ENCODE results near the gene TEX9.
"Not testable (repeated sequence)": the region's sequence is repeated elsewhere in the genome, so short reads cannot be mapped to it uniquely, and the experiment has no call there.

The TEX9 gene

GRCh38 chr15:56369234-56369633, 4.0 kb downstream of the TEX9 start:
- peaks cover 18% of the 10 kb centered on the region for H3K4me1 ChIP-seq (ENCODE audit: control insufficient read depth, insufficient read depth, low read length)
- H3K36me3 ChIP-seq (ENCODE audit: control insufficient read depth, insufficient read depth, low read length): no peaks in the 10 kb centered on the region
- H3K9ac ChIP-seq (ENCODE audit: low read length): no peak overlapping the region
- H3K9me3 ChIP-seq (ENCODE audit: control insufficient read depth, low read length): no peaks in the 10 kb centered on the region
- H3K27me3 ChIP-seq (ENCODE audit: control insufficient read depth, insufficient read depth, low read length): no peaks in the 10 kb centered on the region
- H3K4me3 ChIP-seq (ENCODE audit: low read length): no peak overlapping the region

- H3K9me3 ChIP-seq (ENCODE audit: control insufficient read depth, low read length): no peaks in the 10 kb centered on the region
- peaks cover 18% of the 10 kb centered on the region for H3K4me1 ChIP-seq (ENCODE audit: control insufficient read depth, insufficient read depth, low read length)
- H3K36me3 ChIP-seq (ENCODE audit: control insufficient read depth, insufficient read depth, low read length): no peaks in the 10 kb centered on the region
- H3K9ac ChIP-seq (ENCODE audit: low read length): peak overlapping the region; percentile 57
- no peaks in the 10 kb centered on the region for H3K27me3 ChIP-seq (ENCODE audit: control insufficient read depth, insufficient read depth, low read length)
- no peak overlapping the region for H3K4me3 ChIP-seq (ENCODE audit: low read length)
These were observed 6.4 kb downstream of the TEX9 start for GRCh38 chr15:56371495-56372147.

- not testable (repeated sequence) for H3K9me3 ChIP-seq (ENCODE audit: control insufficient read depth, low read length); H3K4me3 ChIP-seq (ENCODE audit: low read length); H3K36me3 ChIP-seq (ENCODE audit: control insufficient read depth, insufficient read depth, low read length); H3K27me3 ChIP-seq (ENCODE audit: control insufficient read depth, insufficient read depth, low read length); H3K9ac ChIP-seq (ENCODE audit: low read length)
- peaks cover 14% of the 10 kb centered on the region for H3K4me1 ChIP-seq (ENCODE audit: control insufficient read depth, insufficient read depth, low read length)
These were observed 9.5 kb downstream of the TEX9 start for GRCh38 chr15:56374693-56375092.

- not testable (repeated sequence) for H3K36me3 ChIP-seq (ENCODE audit: control insufficient read depth, insufficient read depth, low read length); H3K4me1 ChIP-seq (ENCODE audit: control insufficient read depth, insufficient read depth, low read length); H3K9ac ChIP-seq (ENCODE audit: low read length); H3K9me3 ChIP-seq (ENCODE audit: control insufficient read depth, low read length); H3K4me3 ChIP-seq (ENCODE audit: low read length); H3K27me3 ChIP-seq (ENCODE audit: control insufficient read depth, insufficient read depth, low read length)
These were observed 12.6 kb downstream of the TEX9 start for GRCh38 chr15:56377822-56378221.

GRCh38 chr15:56383010-56383409, 17.8 kb downstream of the TEX9 start:
- Histone ChIP-seq H3K9me3 (ENCODE audit: control insufficient read depth, low read length) (no peaks in the 10 kb centered on the region), H3K9ac (ENCODE audit: low read length) (no peak overlapping the region), H3K36me3 (ENCODE audit: control insufficient read depth, insufficient read depth, low read length) (no peaks in the 10 kb centered on the region), H3K4me1 (ENCODE audit: control insufficient read depth, insufficient read depth, low read length) (no peaks in the 10 kb centered on the region), H3K4me3 (ENCODE audit: low read length) (no peak overlapping the region), H3K27me3 (ENCODE audit: control insufficient read depth, insufficient read depth, low read length) (no peaks in the 10 kb centered on the region)

- H3K4me3 ChIP-seq (ENCODE audit: low read length): no peak overlapping the region
- no peaks in the 10 kb centered on the region for H3K9me3 ChIP-seq (ENCODE audit: control insufficient read depth, low read length)
- no peaks in the 10 kb centered on the region for H3K4me1 ChIP-seq (ENCODE audit: control insufficient read depth, insufficient read depth, low read length)
- no peaks in the 10 kb centered on the region for H3K36me3 ChIP-seq (ENCODE audit: control insufficient read depth, insufficient read depth, low read length)
- no peak overlapping the region for H3K9ac ChIP-seq (ENCODE audit: low read length)
- H3K27me3 ChIP-seq (ENCODE audit: control insufficient read depth, insufficient read depth, low read length): no peaks in the 10 kb centered on the region
These were observed 20.7 kb downstream of the TEX9 start for GRCh38 chr15:56385908-56386307.

- H3K27me3 ChIP-seq (ENCODE audit: control insufficient read depth, insufficient read depth, low read length): no peaks in the 10 kb centered on the region
- no peaks in the 10 kb centered on the region for H3K9me3 ChIP-seq (ENCODE audit: control insufficient read depth, low read length)
- no peaks in the 10 kb centered on the region for H3K4me1 ChIP-seq (ENCODE audit: control insufficient read depth, insufficient read depth, low read length)
- H3K36me3 ChIP-seq (ENCODE audit: control insufficient read depth, insufficient read depth, low read length): no peaks in the 10 kb centered on the region
- H3K9ac ChIP-seq (ENCODE audit: low read length): no peak overlapping the region
- H3K4me3 ChIP-seq (ENCODE audit: low read length): no peak overlapping the region
These were observed 25.6 kb downstream of the TEX9 start for GRCh38 chr15:56390739-56391267.

GRCh38 chr15:56393277-56393676, 28.1 kb downstream of the TEX9 start:
- no peaks in the 10 kb centered on the region for H3K36me3 ChIP-seq (ENCODE audit: control insufficient read depth, insufficient read depth, low read length)
- H3K9ac ChIP-seq (ENCODE audit: low read length): no peak overlapping the region
- H3K4me1 ChIP-seq (ENCODE audit: control insufficient read depth, insufficient read depth, low read length): no peaks in the 10 kb centered on the region
- no peak overlapping the region for H3K4me3 ChIP-seq (ENCODE audit: low read length)
- no peaks in the 10 kb centered on the region for H3K9me3 ChIP-seq (ENCODE audit: control insufficient read depth, low read length)
- H3K27me3 ChIP-seq (ENCODE audit: control insufficient read depth, insufficient read depth, low read length): no peaks in the 10 kb centered on the region

GRCh38 chr15:56394909-56395308, 29.7 kb downstream of the TEX9 start:
- no peaks in the 10 kb centered on the region for H3K36me3 ChIP-seq (ENCODE audit: control insufficient read depth, insufficient read depth, low read length)
- no peaks in the 10 kb centered on the region for H3K27me3 ChIP-seq (ENCODE audit: control insufficient read depth, insufficient read depth, low read length)
- no peak overlapping the region for H3K9ac ChIP-seq (ENCODE audit: low read length)
- H3K4me1 ChIP-seq (ENCODE audit: control insufficient read depth, insufficient read depth, low read length): no peaks in the 10 kb centered on the region
- no peaks in the 10 kb centered on the region for H3K9me3 ChIP-seq (ENCODE audit: control insufficient read depth, low read length)
- no peak overlapping the region for H3K4me3 ChIP-seq (ENCODE audit: low read length)

GRCh38 chr15:56397325-56397724, 32.1 kb downstream of the TEX9 start:
- H3K36me3 ChIP-seq (ENCODE audit: control insufficient read depth, insufficient read depth, low read length); H3K9me3 ChIP-seq (ENCODE audit: control insufficient read depth, low read length); H3K9ac ChIP-seq (ENCODE audit: low read length); H3K4me1 ChIP-seq (ENCODE audit: control insufficient read depth, insufficient read depth, low read length); H3K27me3 ChIP-seq (ENCODE audit: control insufficient read depth, insufficient read depth, low read length); H3K4me3 ChIP-seq (ENCODE audit: low read length): not testable (repeated sequence)

- not testable (repeated sequence) for H3K9ac ChIP-seq (ENCODE audit: low read length); H3K27me3 ChIP-seq (ENCODE audit: control insufficient read depth, insufficient read depth, low read length); H3K36me3 ChIP-seq (ENCODE audit: control insufficient read depth, insufficient read depth, low read length); H3K9me3 ChIP-seq (ENCODE audit: control insufficient read depth, low read length); H3K4me1 ChIP-seq (ENCODE audit: control insufficient read depth, insufficient read depth, low read length); H3K4me3 ChIP-seq (ENCODE audit: low read length)
These were observed 34.0 kb downstream of the TEX9 start for GRCh38 chr15:56399209-56399608.

GRCh38 chr15:56410721-56411120, 45.5 kb downstream of the TEX9 start:
- Histone ChIP-seq H3K9ac (ENCODE audit: low read length) (no peak overlapping the region), H3K4me1 (ENCODE audit: control insufficient read depth, insufficient read depth, low read length) (no peaks in the 10 kb centered on the region), H3K36me3 (ENCODE audit: control insufficient read depth, insufficient read depth, low read length) (no peaks in the 10 kb centered on the region), H3K4me3 (ENCODE audit: low read length) (no peak overlapping the region), H3K9me3 (ENCODE audit: control insufficient read depth, low read length) (no peaks in the 10 kb centered on the region), H3K27me3 (ENCODE audit: control insufficient read depth, insufficient read depth, low read length) (no peaks in the 10 kb centered on the region)
